ENCODE results near the gene ARL6IP4. TPM values are rescaled to one million over a fixed set of nuclear protein-coding genes. Genes with fewer than 3 reads are reported as not detected.

ARL6IP4 gene
- total RNA-seq, 4 donors from 2014 or later: 197 to 338 (median 251) TPM

Small RNAs within 50 kb of the gene (small RNA-seq; reads per million reads assigned to genes)
- not detected for gene ARL6IP4
- gene MIR4304: not detected

Other genes with a start within 250 kb of the ARL6IP4 start
- gene HCAR1, start 249.8 kb upstream of the ARL6IP4 start, total RNA-seq: 1 to 10 TPM in 2 of 4 donors, under 1 TPM in 2; under 0.01 to 1.8 (median 1.1) TPM
- 10 to 100 TPM; 12.6 to 25.1 (median 17.3) TPM for gene DENR, start 227.9 kb upstream of the ARL6IP4 start, total RNA-seq
- gene CCDC62, start 206.1 kb upstream of the ARL6IP4 start, total RNA-seq: 1 to 10 TPM in 2 of 4 donors, under 1 TPM in 2; 0.78 to 1.5 (median 1.2) TPM
- gene HIP1R, start 145.2 kb upstream of the ARL6IP4 start, total RNA-seq: 10 to 100 TPM; 10.3 to 22.5 (median 16.9) TPM
- gene VPS37B, start 84.6 kb upstream of the ARL6IP4 start, total RNA-seq: 10 to 100 TPM; 24.5 to 28.4 (median 25.8) TPM
- 10 to 100 TPM in 1 of 4 donors, 1 to 10 TPM in 3; 4.2 to 11.4 (median 6.0) TPM for gene ABCB9, start 14.2 kb upstream of the ARL6IP4 start, total RNA-seq
- gene OGFOD2, start 5.4 kb upstream of the ARL6IP4 start, total RNA-seq: 10 to 100 TPM in 3 of 4 donors, 1 to 10 TPM in 1; 7.2 to 19.8 (median 13.4) TPM
- gene PITPNM2, start 170.4 kb downstream of the ARL6IP4 start, total RNA-seq: 1 to 10 TPM; 6.1 to 9.8 (median 9.0) TPM